Right lung (tissue), 10 donors: ENCODE measurements around the gene BMP5. TPM values are rescaled to one million over a fixed set of nuclear protein-coding genes. Genes with fewer than 3 reads are reported as not detected.
"Not testable (repeated sequence)": the region's sequence is repeated elsewhere in the genome, so short reads cannot be mapped to it uniquely, and the experiment has no call there.

Experiments
- DNase-seq, 2 donors: peaks; one replicate each; pipeline ENCODE4 v3.0.0-alpha.2; 2013
- long read RNA-seq, 8 donors: transcript quantifications; one replicate each; lab custom pipeline, GENCODE V29; 2026
- polyA plus RNA-seq, 5 donors: library from polyadenylated mRNA; unstranded; fragments of 120-200 nt; gene quantifications; one replicate each; pipeline versions ENCODE4 v1.2.1 to v1.2.3, GENCODE V29; 2013; ENCODE audit warnings: inconsistent platforms in 1 of 5, low replicate concordance in 1 of 5; ENCODE audit not compliant: insufficient read length in 5 of 5, insufficient read depth in 1 of 5

The BMP5 gene
- 10 to 100 TPM; 65.3 to 95.9 (median 81.3) TPM for polyA plus RNA-seq
- long read RNA-seq, donor 1, transcript BMP5-201 (7 exons, 3,952 nt) = major isoform, 29 of 57 reads
- long read RNA-seq, donor 1, partial matches to known transcripts = 28 of 57 reads
- long read RNA-seq, donor 1, other reads (novel, unspliced or antisense) = 0 of 57 reads
- long read RNA-seq, donor 2, transcript BMP5-201 (7 exons, 3,952 nt) = major isoform, 27 of 27 reads
- long read RNA-seq, donor 2, partial matches to known transcripts = 0 of 27 reads
- long read RNA-seq, donor 2, other reads (novel, unspliced or antisense) = 0 of 27 reads
- long read RNA-seq, donor 3, transcript BMP5-201 (7 exons, 3,952 nt) = major isoform, 13 of 22 reads
- long read RNA-seq, donor 3, partial matches to known transcripts = 9 of 22 reads
- long read RNA-seq, donor 3, other reads (novel, unspliced or antisense) = 0 of 22 reads
- long read RNA-seq, donor 4, transcript BMP5-201 (7 exons, 3,952 nt) = major isoform, 15 of 46 reads
- long read RNA-seq, donor 4, partial matches to known transcripts = 31 of 46 reads
- long read RNA-seq, donor 4, other reads (novel, unspliced or antisense) = 0 of 46 reads
- long read RNA-seq, donor 5, transcript BMP5-201 (7 exons, 3,952 nt) = major isoform, 26 of 68 reads
- long read RNA-seq, donor 5, partial matches to known transcripts = 42 of 68 reads
- long read RNA-seq, donor 5, other reads (novel, unspliced or antisense) = 0 of 68 reads
- long read RNA-seq, donor 6, transcript BMP5-201 (7 exons, 3,952 nt) = major isoform, 29 of 75 reads
- long read RNA-seq, donor 6, partial matches to known transcripts = 46 of 75 reads
- long read RNA-seq, donor 6, other reads (novel, unspliced or antisense) = 0 of 75 reads
- long read RNA-seq, donor 7, transcript BMP5-201 (7 exons, 3,952 nt) = major isoform, 37 of 60 reads
- long read RNA-seq, donor 7, partial matches to known transcripts = 23 of 60 reads
- long read RNA-seq, donor 7, other reads (novel, unspliced or antisense) = 0 of 60 reads
- long read RNA-seq, donor 8, transcript BMP5-201 (7 exons, 3,952 nt) = major isoform, 8 of 31 reads
- long read RNA-seq, donor 8, partial matches to known transcripts = 23 of 31 reads
- long read RNA-seq, donor 8, other reads (novel, unspliced or antisense) = 0 of 31 reads

DNA sequence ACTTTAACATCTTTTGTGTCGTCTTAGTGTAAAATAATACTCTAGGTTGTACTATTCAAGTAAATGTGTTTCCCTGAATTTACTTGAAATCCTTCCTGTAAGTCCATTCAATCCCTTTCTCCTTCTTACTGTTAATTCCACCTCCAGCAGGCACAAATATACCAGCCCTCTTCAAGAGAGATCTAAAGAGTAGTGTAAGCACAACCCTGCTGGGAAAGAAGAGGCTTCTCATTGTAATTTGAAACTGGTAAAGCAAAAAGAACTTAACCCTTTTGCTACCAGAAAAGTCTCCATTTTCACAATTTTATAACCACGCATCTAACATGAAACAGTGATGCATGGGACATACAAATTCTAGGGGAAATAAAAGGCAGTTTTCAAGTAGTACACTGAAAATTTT lies at the start of gene BMP5:
Gene BMP5 (minus strand): TSS at position 191 of the 400 bp plus-strand sequence. CDS start 725 bp downstream, outside the sequence.
- DNase-seq = peak; percentile 75 to 81

DNA sequence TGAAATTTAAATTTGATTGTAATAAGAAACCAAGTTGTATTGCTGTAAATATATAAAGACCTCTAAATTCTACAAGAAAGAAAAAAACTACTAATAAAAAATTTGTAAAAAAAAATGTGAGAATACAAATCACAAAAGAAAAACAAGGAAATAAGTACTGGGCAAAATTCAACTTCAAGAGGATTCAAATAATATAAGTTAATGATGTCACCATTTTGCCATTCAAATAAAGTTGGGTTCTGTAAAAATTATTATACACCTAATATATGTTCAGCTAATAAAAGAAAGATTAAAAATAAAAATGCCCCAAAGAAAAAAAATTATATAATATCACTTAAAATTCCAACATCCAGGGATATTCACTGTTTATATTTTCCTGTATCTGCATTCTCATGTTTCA lies 47.0 kb upstream of the BMP5 start:
- DNase-seq = no peak

DNA sequence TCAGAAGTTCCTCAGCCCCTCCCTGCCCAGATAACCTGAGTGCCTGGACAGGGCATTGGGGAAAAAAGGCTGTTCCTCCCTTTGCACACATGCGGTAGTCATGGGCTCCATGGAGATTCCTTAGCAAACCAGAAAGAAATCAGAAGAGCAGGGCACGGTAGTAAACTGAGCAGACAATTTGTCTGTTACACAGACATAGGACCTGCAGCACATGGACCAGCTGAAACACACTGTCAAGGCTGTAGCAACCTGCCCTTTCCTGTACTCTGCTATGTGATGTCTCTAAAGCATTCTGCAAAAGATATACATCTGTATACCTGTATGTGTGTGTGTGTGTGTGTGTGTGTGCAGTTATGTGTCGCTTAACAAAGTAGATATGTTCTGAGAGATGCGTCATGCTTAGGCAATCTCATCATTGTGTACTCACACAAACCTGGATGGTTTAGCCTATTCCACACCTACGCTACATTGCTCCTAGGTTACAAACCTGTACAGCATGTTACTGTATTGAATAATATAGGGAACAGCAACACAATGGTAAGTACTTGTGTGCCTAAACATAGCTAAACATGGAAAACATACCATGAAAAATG lies 44.4 kb upstream of the BMP5 start:
- DNase-seq = no peak

DNA sequence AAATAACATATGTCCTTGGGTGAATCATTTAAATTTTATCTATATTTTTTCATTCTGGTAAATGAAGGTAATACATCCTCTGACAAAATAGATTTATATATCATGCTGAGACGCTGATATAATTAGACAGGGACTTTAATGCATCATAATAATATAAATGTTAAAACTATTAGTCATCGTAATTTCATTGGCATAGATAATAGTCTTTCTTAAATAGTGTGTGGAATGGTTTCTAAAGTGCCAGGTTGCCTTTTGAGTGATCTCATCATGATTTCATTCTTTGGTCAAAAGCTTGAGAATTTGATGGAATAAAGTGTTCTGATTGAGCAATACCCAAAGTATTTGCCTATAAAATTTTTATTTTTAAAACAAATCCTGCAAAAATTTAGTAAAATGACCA lies 43.2 kb upstream of the BMP5 start:
- no peak for DNase-seq

DNA sequence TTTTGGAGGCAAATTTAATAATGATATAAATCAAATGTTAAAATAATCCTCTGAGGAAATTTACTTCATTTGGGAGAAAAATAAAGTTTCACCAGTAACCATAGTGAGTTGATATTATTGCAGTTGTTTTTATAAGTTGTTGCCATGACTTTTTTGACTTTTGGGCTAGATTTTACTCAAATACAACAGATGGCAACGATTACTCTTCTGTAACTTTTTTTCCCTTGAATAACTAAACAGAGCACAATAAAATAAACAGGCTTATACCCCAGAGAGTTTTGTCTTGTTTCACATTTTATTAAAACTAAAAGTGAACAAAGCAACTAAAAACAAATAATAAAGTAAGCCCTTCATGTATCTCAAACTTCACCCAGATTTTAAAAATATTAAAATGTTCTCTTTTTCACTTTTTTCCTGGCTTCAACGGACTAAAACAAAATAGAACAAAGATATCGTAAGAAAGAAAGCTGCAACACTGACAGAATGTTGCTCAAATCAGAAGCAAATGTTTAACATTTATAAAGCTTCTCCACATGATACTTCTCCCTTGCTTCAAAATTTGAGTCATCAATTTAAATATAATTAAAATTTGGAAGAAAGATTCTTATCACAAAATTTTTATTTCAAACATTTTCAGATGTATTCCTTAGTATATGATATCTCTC lies 42.5 kb upstream of the BMP5 start:
- DNase-seq = peak; percentile 35 to 43

DNA sequence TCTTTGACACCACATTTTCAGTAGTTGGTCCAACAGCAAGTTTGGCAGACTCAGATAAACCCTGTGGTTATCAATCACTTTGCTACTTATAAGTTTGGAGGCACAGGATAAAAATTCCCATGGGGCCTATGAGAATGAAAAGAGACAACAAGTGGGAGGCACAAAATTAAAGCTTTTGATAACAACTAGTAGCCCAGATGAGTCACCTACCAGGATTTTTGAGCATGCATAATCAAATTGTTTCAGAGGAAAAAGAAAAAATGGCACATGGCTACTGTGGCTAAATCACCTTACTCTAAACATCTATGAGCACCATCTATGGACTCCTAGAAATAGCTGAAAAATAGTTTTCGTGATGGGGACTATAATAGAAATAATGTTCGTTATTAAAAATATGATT lies 40.8 kb upstream of the BMP5 start:
- no peak for DNase-seq

DNA sequence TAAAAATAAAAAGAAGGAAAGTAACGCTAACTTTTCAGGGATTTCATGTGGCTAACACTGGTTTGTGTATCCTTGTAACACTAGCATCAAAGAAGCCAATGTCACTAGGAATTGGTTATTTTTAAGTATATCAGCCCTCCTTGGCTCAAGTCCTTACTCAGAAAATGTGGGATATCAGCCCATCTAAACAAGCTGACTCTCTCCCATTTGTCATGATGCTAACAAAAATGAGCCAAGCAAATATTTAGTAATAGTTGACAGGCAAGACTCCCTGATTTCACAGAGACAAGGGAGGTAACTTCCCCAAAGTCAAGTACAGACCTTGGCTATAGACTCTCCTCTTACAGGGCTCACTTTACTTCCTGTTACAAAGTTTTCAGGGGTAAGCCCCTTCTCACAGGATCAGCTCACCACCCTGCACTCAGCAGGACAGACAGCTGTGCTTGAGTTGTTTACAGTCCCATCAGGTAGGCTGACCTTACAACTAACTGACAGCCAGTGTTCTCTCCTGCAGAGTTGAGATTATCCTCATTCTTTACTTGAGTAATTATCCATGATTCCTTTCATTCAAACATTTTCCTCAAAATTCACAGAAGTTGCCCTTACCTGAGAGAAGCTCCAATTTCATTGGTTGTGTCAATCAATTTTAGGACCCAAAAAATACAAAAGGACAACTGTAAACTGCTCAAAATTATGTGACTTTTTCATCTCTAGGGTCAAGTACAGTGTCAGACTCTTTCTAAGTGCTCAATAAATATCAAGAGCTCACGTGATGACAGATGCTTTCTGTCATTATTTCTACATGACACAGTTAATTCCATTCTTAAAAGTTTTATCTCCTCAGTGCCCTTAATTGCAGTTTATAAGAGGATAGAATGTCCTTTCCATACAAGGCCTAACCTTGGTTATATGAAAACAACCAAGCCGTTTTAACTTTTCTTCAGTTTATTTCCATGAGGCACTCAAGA lies 38.1 kb upstream of the BMP5 start:
- DNase-seq = no peak

DNA sequence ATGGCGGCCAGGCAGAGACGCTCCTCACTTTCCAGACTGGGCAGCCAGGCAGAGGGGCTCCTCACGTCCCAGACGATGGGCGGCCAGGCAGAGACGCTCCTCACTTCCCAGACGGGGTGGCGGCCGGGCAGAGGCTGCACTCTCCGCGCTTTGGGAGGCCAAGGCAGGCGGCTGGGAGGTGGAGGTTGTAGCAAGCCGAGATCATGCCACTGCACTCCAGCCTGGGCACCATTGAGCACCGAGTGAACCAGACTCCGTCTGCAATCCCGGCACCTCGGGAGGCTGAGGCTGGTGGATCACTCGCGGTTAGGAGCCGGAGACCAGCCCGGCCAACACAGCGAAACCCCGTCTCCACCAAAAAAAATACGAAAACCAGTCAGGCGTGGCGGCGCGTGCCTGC lies 35.1 kb upstream of the BMP5 start:
- DNase-seq = not testable (repeated sequence)

DNA sequence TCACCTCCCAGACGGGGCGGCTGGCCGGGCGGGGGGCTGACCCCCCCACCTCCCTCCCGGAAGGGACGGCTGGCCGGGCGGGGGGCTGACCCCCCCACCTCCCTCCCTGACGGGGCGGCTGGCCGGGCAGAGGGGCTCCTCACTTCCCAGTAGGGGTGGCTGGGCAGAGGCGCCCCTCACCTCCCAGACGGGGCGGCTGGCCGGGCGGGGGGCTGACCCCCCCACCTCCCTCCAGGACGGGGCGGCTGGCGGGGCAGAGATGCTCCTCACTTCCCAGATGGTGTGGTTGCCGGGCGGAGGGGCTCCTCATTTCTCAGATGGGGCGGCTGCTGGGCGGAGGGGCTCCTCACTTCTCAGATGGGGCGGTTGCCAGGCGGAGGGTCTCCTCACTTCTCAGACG lies 34.5 kb upstream of the BMP5 start:
- DNase-seq = not testable (repeated sequence)

DNA sequence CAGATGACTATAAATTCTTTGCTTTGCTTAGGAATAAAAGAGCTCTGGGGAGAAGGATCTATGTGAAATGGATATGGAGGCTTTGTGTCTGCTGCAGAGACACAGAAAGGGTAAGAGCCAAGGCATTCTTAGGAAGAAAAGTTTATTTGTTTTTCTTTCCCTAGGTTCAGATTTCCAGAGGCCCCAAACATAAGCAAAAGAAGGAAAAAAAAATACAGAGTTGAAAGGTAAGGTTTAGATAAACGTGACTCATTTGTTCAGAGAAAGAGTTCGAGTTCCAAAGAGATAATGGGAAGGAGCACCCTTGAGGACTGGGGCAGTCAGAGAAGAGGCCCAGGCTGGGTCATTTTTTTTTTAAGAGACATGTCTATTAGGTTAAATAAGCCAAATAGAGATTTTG lies 27.4 kb upstream of the BMP5 start:
- no peak for DNase-seq

DNA sequence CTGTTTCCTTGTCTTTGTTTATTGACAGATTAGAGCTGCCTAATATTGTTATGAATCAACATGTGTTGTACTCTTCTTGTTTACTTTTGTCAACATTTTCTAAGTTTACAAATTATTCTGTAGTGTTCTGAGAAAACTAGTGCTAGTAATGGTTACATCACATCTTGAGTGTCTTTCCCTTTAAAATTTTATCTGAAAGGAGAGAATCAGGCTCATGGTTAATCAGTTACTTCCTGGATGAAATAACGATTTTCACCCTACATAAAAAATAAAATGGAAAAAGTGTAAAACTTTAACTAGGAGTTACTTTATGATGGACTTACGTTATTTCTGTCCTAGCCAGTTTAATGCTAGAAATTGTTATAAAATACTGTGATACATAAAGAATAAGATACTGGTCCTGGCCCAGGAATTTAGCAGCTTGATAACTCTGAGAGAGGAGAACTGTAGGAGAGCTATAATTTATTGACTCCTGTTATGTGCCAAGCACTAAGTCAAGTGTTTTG lies 26.4 kb upstream of the BMP5 start:
- DNase-seq = no peak

DNA sequence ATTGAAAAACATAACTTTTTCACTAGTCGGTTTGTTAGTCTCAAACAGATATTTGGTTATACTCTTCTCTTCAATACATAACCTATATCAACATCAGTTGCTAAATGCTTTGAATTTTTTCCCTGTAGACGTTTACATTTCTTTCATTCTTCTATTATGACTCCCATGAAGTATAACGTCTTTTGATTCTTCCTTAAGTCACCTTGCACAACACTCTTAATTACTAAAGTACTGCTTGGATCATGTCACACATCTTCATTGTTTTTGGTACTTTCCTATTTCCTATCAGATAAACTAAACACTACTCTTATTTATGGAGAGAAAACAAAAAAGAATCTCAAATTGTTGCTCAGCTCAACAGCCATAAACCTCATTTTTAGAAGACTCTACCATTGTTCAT lies 23.0 kb upstream of the BMP5 start:
- no peak for DNase-seq

DNA sequence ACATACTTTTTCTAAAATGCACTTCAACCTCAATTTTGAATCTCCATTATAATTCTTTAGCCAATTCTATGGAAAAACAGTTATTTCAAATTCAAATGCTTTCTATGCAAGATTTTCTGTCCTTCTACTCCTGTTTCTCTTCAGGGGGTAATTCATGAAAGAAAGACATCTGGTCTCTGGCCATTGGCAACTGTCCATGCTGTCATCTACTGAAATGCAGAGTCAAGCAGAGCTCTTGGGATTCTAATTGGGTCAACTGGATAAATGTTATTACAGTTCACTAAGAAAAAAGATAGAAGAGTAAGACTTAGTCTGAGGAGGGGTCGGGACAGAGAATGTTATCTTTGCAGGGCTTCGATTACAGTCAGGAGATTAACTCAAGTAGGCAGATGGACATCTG lies 22.0 kb upstream of the BMP5 start:
- no peak for DNase-seq

DNA sequence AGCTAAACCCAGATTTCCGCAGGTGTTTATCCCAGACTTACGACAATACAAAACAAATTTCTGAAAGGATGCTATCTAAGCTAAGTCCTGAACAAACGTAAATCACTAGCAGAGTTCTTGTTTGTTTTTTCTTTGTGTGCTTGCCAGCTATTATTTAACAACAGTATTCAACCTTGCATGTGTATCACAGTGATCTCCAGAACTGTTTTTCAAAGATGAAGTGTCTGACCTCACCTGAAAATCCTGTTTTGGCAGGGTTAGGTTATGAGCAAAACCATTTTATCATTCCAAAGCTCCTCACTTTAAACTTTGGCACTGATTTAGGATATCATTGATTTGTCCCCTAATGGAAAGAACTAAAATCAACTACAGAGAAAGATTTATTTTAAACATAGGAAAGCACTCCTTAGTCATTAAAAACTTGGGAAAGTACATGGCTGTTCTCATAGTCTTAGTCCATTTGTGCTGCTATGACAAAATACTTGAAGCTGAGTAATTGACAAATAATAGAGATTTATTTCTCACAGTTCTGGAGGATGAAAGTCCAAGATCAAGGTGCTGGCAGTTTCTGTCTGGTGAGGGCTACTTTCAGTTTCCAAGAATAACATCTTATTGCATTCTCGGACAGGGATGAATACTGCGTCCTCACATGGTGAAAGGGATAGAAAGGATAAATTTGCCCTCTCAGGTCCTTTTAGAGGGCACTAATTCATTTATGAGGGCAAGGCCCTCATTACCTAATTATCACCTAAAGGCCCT lies 20.8 kb upstream of the BMP5 start:
- no peak for DNase-seq

DNA sequence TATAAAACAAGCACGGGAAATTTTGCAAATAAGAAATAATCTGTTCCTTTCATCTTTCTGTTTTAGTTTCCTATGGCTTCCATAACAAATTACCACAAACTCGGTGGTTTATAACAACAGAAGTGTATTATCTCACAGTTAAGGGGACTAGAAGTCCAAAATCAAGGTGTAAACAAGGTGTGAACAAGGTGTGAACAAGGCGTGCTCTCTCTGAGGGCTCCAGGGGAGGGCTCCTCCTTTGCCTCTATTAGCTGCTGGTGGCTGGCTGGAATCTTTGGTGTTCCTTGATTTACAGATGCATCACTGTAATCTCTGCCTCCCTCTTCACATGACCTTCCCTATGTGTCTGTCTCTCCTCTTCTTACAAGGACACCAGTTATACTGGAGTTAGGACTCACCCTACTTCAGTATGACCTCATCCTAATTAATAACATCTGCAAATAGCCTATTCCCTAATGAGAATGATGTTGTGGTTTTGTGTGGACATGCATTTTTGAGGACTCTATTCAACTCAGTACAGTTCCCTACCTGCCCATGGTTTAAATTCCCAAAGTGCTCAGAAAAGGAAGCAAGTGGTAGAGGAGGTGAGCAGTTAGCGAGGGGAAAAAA lies 17.5 kb upstream of the BMP5 start:
- no peak for DNase-seq

DNA sequence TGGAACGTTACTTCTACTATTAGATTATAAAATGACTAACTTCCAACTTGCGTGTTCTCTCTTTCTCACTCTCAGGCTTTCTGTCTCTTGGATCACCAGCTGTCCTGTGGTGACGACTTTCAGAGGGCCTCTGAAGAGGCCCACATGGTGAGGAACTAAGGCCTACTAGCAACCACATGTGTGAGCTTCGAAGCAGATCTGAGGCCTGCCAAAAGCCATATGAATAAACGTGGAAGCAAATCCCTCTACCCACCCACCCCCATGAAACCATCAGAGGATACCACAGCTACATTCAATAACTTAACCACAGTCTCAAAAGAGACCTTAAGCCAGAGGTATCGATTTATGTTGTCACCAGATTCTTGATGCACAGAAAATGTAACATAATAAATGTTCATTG lies 13.5 kb upstream of the BMP5 start:
- DNase-seq = no peak

DNA sequence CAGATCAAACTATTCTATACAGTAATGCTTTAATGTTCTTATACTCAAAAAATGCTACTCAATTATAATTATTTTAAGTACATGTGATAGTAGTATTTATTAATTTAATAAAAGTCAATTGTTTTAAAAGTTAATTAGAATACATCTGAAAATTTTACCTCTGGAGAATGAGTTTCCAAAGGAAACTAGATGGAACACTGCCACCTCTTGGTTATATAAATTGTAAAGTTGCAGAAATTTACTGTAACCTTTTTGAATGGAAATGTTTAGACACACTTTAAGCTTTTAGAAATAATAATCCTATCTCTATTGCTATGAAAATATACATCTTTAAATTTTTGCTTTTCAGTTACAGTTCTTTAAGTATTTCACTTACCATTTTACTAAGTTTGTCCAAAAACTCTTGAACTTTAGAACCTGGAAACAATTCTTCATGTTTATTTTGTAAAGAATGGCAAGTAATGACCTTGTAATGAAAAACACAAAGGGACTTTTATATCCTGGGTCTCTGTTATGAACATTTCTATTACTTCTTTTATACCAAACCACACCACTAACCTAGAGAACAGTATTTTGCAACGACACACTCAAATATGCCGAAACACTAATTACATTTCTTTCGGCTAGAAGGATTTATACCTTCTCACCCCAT lies 10.9 kb upstream of the BMP5 start:
- no peak for DNase-seq
